Measurements from ENCODE around the gene GRIN2A.

The GRIN2A gene

DNA sequence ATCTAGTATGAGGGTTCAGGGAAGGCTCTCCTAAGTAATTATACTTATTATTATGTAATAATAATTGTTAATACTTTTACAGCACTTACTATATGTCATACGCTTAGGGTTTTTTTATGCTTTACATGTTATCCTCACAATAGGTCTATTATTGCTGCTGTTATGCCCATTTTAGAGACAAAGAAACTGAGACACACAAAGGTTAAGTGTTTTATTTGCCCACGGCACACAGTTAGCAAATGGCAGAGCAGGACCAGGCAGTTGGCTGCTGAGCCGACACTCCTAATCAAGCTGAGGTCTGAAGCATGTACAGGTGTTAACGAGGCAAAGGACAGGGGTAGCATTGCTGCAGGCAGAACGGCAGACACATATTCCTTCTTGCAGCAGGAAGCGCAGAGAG is 443.5 kb downstream of the GRIN2A start:
- no peak for DNase-seq

DNA sequence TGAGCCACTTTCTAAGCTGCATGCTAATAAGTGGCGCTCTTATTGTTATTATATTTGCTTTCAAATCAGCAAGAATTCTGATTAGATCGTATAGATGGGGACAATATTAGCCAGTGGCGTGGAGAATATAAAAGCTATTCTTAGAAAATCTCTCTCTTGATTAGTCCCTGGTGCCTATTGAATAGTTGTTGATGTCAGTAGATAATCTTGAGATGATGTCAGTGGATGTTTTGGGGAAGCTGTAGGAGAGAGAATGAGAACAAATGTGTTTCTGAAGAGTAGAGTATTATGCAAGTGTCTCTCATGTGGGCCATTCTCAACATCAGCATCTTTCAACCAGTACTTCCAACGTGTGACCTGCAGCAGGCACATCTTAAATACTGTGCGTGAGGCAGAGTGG is 445.7 kb downstream of the GRIN2A start:
- no peak for DNase-seq

- DNase-seq: no peak
Observed at GRCh38 chr16:9723136-9723535, 459.1 kb downstream of the GRIN2A start.

- DNase-seq: no peak
Observed at GRCh38 chr16:9713907-9714306, 468.3 kb downstream of the GRIN2A start.

DNA sequence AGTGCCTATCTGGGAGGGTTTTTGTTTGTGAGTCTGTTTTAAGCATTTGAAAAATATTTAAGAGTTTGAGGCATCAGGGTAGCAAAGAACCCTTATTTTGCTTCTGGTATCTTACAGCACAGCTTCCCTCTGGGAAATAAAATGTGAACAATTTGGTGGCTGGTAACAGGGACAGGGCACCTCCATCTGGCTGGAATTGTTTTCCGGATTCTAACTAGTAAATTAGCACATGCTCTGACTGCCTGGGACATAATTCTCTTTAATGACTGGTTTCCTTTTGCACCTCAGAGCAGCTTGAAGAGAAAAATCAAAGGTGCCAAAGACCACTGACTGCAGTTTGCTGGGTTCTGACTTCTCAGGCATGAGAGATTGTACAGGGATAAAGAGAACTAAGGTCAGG is 469.1 kb downstream of the GRIN2A start:
- no peak for DNase-seq

DNA sequence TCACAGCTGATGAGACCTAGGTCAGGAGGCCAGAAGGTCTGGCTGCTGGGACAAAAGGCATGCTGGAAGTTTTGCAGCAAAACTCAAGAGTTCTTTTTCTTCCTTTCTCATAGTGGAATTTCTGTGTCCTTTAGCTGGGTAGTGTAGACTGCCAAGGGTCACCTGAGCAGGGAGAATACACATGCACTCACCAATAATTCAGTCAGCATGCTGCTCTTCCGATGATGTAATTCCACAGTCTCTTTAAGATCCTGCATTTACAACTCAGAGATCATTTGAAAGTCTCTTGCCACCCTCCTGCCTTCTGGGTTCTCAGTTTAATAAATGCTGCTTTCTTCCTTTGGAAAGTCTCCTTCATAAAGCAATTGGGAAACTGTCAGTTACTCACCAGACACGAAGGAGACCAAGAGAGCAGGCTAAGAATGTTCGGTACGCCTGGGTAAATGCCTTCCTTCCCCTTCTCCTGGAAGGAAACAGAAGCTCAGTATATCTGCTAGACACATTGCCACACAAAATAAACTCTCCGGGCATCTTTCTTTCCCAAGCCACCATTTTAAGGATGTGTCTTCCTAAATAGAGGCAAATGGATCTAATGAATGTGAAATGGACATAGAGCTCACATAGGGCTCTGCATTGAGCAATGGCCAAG is 473.1 kb downstream of the GRIN2A start:
- DNase-seq: no peak

DNA sequence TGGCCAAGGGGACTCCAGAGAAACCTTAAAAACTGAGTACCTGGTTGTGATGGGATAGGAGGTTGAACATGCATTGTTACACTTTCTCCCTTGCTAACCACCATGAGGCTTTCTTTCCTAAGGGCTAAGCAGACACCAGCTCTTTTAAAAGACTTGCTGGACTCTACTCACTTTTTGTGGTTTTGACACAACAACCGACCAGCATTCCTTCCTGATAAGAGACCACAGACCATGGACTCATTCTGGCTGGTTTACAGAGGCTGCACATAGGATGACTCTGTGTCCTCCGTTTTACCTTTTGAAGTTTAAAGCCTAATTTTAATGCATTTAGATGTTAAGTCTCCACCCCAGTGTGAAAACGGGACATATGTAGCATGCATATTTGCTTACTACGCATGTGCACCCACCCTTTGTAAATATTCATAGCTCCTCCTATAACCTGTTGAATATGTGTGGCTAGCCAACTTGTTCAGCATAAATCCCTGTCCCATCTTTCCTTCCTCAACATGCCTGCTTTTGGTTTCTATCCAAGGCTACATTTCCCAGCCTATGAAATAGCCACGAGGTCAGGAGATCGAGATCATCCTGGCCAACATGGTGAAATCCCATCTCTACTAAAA is 475.9 kb downstream of the GRIN2A start:
- DNase-seq: no peak

GRCh38 chr16:9703731-9704130 is 478.5 kb downstream of the GRIN2A start:
- no peak for DNase-seq

Data from activated gamma-delta T cell (primary cell).